HK-2 (cell line): ENCODE measurements around the gene LRCH1.

Experiments
- DNase-seq: peaks from one replicate; pipeline ENCODE4 v3.0.0-alpha.2; 2018; ENCODE audit not compliant: unreplicated experiment

The LRCH1 gene

DNA sequence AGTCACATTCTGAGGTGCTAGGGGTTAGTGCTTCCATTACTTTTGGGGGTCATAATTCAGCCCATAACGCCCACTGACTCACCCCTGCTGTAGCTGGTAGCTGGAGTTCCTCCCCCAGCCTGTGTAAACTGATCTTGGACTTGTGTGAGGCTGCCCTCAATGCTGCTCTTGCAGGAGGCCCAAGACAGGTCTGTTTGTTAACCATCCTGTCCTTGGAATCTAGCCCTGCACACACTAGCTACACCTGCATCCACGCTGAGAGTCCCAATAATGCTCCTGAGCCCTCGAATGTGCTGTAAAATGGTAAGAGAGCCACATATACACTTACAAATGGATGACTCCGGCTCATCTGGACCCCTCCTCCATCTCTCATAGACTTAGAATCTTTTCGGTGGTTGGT lies 9.6 kb downstream of the LRCH1 start:
- no peak for DNase-seq

- DNase-seq = no peak
Measured at GRCh38 chr13:46565808-46566750, 13.1 kb downstream of the LRCH1 start.

- no peak for DNase-seq
Measured at GRCh38 chr13:46567671-46568070, 14.7 kb downstream of the LRCH1 start.

GRCh38 chr13:46569456-46569855 lies 16.5 kb downstream of the LRCH1 start:
- DNase-seq = no peak

DNA sequence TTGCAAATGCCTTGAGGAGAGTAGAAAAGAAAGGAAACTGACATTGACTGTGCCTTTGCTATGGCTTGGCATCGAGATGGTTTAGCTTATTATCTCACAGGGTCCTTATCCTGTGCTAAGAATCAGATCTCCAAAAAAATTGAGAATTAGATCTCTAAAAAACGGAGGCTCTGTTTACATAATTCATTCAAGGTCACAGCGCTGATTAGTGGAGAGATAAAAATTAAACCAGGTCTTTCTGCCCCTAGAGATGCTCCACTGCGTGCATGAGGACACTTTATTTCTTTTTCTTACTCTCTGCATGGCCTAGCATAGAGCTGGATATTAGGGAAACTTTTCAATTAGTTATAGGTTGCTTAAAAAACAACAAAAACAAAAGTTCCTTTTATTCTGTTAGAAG lies 17.3 kb downstream of the LRCH1 start:
- DNase-seq = no peak

DNA sequence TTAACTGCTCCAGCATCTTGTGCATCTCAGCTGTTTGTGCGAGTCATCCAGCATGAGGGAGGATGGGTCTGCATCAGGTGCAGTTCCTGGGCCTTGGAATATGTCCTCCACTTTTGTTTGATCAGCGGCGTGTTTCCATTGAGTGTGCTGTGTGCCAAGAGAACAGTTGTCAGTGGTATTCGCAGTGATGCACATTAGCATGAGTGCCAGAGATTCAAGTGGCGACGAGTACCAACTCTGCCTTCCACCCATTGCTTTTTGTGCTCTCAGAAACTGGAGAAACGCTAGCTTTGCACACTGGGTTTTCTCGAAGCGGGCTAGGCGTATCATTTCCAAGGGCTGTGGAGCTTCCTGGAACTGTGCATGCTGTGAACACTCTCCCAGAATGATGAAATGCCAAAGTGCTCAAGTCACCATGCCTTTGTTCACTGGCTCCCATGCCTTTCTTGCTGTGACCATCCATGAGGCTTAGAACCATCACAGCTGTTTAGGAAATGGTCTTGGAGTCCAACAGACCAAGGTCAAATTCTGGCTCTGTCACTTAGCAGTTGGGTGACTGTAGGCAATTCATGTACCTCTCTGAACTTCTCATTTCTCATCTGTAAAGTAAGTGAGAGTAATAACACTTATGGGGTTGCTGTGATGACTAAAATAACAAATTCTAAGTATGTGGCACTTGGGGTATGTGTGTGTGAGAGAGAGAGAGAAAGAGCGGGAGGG lies 18.4 kb downstream of the LRCH1 start:
- DNase-seq = no peak

GRCh38 chr13:46571909-46572595 lies 19.1 kb downstream of the LRCH1 start:
- no peak for DNase-seq

DNA sequence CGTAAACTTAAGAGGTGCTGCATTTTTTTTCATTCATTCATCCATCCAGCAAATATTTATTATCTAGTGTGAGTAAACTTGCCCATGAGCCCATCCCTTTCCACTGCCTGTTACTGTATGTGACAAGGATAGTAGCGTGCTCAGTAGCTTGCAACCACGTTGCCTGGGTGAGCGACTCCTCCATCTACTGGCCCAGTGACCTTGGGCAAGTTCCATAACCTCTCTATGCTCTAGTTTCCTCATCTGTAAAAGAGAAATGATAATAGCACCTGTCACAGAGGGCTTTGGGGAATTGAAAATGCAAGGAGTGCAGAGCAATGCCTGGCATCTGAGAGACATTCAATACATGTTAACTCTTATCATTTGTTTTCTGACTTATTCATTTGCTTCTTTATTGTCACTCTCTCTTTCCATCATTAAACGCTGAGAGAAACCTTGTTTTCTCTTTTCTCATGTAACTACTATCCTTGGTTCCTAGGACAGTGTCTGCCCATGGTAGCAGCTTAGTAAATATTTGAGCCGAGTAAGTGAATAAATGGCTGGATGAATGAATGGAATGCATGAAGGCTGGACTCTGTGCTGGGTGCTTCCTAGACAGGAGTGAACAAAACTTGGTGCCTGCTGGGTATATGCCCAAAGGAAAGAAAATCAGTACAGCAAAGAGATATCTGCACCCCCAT lies 19.9 kb downstream of the LRCH1 start:
- DNase-seq = no peak

DNA sequence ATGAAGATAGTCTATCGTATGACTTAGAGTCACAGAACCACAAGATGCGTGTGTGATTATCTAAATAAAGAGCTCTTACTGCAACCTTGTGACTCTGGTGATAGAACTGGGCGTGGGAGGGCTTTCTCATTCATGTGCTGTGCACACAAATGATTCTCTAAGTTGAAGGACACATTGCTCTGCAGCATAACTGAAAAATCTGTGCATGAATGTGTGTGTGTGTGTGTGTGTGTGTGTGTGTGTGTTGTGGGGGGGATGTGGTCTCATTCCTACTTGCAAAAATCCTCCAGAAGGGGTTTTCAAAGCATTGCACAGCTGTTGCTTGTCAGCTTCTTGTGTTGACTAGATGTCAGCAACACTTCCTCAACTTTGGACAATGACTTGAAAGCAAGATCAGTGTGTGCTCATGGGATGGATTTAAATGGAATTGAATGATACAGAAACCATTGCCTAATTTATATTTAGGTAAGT lies 22.4 kb downstream of the LRCH1 start:
- DNase-seq = no peak

- no peak for DNase-seq
Measured at GRCh38 chr13:46575818-46576221, 22.9 kb downstream of the LRCH1 start.

DNA sequence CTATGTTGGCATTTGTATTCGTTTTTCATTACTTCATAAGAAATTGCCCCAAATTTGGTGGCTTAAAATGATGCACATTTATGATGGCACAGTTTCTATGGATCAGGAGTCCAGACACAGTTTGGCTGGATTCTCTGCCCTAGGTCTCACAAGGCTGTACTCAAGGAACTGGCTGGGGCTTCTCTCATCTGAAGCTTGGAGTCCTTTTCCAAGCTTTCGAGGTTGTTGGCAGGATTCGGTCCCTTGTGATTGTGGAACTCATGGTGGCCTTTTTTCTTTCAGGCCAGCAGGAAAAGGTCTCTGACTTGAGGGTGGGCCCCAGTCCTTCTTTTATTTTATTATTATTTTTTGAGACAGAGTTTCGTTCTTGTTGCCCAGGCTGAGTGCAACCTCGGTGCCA lies 23.8 kb downstream of the LRCH1 start:
- DNase-seq = no peak

DNA sequence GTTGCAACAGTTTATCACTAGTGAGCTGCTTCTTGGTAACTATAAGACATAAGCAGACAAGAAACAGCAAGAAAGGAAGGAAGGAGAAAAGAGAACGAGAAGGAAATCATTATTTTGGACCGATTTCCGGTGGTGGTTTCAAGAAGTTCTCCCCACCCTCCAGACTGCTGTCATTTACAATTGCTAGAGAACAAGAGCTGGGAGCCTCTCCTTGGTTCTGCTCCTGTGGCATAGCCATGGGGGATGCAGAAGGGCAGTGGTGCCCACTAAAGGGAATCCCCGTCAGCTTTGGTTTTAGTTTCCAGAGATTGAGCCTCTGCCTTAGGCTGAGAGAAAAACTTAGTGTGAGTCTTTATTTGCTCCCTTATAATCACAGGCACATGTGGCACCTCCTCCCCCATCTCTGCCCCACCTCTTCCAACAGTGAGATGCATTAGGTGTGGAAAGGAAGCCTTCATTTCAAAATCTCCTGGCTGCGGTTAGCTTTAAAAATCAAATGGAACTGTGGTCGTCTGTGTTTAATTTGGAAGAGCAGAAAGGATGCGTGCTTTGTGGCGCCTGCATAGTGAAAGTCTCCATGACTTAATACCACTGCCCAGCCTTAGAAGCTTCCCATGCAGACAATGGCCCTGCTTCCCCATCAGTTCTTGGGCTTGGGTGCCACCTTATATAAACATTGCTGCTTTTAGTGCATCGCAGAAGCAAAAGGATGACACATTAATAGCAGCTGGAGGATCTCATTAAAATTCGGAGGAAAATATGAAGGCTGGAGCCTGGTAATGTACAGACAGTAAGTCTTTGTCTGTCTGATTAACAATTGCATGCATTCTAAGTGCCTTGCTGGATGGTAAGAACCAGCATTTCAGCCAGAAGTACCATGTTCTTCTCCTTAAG lies 25.0 kb downstream of the LRCH1 start:
- no peak for DNase-seq

DNA sequence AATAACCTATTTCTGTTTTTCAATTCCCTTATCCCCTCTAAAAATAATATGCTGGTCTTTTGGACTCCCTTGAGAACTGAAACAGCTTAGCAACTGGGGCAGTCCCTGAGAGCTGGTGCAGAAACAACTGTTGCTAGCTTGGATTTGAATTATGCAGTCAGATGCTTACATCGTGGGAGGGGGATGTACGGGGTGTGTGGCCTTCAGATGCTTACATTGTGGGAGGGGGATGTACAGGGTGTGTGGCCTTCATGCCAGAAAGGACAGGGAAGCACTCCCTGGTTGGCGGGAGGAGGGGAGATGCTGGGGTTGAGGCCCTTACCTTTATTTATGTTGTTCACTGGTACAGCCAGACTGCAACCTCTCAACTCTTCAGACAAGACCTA lies 25.6 kb downstream of the LRCH1 start:
- DNase-seq = no peak

GRCh38 chr13:46580362-46580839 lies 27.4 kb downstream of the LRCH1 start:
- DNase-seq = no peak

DNA sequence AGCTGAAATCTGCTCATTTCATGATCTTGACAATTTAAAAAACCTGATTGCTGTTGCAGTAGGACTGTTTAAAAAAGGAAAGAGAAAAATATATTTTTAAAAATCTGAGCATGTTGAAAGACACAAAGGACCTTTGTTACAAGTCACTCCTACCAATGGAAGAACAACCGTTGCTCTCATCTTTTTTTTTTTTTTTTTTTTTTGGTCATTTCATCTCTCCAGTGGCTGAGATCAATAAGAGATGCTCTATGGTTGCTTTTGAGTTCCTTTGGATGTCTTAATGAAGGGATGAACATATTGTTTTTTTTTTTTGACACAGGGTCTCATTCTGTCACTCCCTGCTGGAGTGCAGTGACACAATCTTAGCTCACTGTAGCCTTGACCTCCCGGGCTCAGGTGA lies 29.2 kb downstream of the LRCH1 start:
- DNase-seq = no peak

- no peak for DNase-seq
Measured at GRCh38 chr13:46586751-46587514, 34.0 kb downstream of the LRCH1 start.

DNA sequence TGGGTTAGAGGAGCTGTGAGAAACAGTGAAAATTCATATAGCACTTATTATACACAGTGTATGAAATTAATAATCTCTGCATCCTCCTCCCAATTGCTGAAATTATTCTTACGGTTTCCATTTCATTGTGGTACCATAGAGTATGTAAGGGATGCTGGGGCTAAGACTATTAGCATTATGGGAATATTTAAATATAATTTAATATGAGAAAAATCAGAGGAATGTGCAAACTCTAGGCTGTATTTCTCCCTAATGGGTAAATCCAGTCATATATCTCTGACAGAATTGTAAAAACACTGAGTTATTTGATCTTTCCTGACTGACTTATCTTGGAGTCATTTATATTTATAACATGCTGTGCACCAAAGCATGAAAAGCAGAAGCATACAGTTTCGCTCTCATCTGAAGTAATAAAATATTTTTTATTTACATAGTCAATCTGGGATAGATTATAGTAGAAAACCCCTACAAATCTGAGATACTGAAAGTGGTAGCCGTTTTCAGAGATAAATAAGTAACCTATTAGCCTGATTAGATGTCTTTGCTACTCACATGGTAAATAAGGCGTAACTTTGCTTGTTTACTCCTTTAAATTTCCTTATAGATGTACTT lies 34.9 kb downstream of the LRCH1 start:
- no peak for DNase-seq

GRCh38 chr13:46592385-46592784 lies 39.4 kb downstream of the LRCH1 start:
- no peak for DNase-seq

DNA sequence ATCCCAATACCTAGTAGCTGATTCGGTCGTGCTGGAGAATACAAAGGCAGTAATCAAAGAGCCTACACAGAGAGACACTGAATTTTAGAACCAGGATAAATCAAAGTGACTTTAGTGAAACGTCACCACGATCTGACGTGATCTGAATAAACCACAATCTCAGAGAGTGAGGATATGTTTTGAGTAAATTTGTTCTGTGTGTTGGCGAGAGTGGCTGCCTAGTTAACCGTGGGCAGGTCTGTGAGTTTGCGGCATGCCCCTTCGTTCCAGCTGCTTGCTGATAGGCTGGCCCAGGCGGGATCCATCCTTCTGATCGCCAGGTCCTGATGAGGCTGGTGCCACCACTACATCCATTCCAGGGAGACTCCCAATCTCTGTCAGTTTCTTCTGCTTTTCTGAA lies 40.4 kb downstream of the LRCH1 start:
- no peak for DNase-seq
